LoVo (cell line): ENCODE results near the gene CLCN7.
A peak's percentile ranks its signal among the peaks of the same experiment; 100 is the strongest.

Source experiments
- DNase-seq: peaks from one replicate; pipeline ENCODE4 v3.0.0-alpha.2; 2016; ENCODE audit warnings: low spot score

The CLCN7 gene

DNA sequence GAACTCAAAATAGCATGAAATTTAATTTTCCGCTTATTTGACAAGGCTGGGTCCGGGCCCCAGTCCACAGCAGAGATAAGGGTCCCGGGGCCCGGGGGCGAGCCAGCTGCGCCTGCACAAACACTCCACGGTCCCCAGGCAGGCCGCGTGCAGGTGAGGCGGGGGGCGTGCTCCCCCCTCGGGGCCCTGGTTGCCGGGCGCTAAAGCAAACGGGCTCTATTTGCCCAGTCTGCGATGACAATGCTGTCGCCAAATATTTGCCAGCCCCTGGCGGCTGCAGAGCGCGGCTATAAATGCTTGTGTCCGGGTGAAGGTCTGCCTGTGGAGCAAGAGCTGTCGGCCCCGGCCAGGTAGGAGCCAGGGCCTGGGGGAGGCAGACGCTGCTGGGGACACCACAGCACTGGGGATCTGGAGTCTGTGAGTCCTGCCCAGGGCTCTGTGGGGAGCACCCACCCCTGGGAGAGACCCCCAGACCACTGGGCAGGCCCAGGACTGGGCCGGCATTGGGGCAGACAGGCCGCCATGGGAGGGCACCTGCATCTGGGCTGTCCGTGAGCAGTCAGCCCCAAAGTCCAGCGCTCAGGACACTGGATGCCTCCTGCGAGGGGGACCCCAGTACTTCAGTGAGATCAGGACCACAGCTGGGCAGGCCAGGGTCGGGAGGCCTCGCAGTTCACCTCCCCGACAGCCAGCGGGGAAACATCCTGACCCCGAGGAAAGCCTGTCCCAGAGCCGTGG is 43.9 kb downstream of the CLCN7 start, which contains the start of gene PERCC1:
Gene PERCC1, plus strand, starts transcription at position 320 of the 738 bp plus-strand sequence. CDS start 1,516 bp downstream, outside the sequence.
- no peak for DNase-seq

DNA sequence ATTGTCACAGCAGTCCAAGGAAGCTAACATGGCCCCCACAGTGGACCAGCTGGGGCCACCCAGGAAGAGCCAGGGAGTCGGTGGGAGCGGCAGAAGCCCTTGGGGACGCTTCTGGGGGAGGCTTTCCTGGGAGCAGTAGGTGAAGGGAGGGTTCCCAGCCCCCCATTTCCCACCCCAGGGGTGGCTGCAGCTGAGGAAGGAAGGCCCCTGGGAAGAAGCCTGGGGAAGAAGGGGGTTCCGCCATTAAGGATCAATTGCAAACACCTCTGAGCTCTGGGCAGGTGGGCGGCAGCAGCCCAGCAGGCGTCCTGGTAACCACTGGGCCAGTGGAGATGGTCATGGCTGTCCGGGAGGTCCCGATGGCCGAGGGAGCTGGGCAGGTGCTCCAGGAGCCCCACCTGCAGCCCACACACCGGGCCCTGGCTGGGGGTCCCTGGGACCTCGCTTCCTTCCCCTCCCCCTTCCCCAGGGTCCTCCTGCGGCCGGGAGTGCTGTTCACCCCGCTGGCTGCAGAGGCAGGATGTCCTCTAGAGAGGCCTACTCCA is 44.5 kb downstream of the CLCN7 start:
- no peak for DNase-seq

DNA sequence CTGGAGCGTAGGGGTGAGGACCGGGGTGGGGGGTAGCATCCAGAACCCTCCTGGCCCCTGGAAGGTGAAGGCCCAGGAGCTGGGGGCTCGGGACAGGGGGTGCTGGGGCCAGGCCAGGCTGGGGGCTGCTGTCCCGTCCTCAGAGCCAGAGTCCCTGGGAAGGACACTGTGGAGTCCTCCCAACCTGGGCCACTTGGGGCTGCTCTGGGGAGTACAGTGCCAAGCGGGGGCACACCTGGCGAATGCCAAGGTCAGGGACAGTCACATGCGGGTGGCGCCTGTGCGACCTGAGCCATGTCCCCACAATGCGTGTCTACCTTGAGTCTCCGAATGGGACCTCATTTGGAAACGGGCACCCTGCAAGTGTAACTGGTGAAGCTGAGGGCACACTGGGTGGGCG is 45.2 kb downstream of the CLCN7 start:
- no peak for DNase-seq

DNA sequence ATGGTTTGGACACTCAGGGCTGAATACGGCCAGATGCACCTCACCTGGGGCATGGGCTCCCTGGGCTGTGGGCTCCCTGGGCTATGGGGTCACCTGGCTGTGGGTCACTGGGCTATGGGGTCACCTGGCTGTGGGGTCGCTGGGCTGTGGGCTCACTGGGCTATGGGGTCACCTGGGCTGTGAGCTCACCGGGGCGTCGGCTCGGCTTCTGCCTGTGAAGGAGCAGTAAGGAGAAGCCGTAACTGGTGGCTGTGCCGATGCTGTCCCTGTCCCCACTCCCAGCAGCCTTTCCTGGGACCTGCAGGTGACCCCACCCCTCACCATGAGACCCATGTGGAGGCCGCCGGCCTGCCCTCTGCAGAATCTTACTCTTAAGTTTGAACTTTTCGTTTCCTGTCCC is 45.8 kb downstream of the CLCN7 start:
- DNase-seq: no peak

DNA sequence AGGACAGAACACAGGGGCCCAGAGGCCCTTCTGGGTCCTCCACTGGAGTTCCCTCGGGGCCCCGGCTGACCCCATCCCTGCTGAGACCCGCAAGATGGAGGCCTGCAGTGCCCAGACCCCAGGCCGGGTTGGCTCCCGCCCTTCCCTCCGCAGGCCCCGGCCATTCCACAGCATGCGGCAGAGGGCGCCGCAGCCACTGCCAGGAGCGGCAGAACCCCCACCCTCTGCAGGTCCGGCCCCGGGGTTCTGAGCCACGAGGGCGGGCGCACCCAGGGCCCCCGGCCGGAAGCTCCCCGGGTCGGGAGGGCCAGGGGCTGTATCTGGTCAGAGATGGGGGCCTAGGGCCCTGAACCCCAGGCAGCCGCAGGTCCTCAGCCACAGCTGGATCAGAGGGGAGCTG is 46.3 kb downstream of the CLCN7 start:
- no peak for DNase-seq

DNA sequence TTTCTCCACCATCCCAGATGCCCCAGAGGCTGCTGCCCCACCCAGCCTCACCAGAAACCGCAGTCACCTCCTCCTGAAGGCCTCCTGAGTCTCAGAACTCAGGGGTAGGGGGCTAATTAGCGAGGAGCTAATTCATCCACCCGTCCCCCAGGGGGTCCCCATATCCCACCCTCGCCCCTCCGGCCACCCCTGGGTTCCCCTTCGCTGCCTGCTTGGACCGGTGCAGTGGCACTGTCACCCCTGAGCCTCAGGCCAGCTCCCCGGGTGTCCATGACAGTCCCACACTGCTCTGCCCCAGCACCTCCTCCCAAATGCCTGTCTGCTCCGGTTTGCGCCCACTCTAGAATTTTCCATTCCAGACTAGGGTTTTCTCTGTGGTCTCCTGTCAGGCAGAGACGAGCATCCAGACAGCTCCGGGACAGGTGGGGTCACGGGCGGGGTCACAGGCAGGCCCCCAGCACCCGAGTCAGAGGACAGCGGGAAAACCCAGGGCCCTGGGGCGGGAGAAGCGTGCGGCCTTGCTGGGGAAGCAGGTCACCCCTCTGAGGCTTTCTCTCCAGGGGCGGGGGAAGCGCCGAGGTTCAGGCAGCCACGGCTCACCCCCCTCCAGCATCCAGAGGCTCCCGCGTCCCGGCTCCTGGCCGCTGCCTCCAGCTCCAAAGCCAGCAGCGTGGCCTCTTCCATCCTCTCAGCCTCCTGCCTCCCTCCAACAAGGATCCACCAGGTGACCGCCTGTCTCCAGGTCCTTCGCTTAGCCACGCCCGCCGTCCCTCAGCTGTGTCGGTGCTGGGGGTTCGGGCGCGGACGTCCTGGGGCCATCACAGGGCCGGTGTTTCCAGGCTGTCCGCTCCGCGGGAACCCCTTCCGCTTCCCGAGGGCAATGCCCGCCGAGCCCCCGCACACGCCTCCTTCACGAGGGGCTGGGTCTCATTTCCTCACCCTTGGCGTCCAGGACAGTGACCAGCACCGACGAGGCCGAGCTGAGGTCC is 47.1 kb downstream of the CLCN7 start:
- DNase-seq: no peak

DNA sequence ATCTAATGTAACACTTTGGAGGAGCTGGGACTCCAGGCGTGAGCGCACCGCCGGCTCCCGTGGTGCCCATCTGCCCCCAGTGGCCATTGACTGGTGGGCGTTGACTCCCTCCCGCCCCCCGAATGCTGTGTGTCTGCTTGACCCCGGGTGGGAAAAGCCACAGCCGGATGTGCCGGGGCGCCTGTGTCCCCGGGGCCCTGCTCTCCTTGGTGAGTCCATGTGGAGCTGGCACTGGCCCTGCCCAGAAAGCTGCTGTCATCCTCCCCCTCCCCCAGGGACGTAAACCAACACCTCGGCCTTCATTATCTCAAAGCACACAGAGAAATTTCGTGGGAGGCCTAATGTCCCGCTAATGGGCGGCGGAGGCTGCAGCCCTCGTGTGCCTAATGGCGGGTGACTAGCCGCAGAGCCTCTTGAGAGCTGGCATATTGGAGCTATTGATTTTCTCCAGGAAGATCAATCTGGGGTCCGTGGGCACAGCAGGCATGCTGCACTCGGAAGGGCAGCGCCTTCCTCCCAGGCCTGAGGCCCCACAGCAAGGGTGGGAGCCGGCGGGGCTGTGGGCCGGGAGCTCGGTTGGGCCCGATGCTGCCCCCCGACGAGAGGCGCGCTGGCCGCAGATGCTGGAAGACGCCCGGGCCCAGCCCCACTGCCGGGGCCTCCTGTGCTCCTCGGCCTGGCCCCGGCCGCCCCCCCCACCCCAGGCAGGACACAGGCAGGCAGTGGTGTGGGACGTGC is 47.9 kb downstream of the CLCN7 start:
- DNase-seq: no peak

DNA sequence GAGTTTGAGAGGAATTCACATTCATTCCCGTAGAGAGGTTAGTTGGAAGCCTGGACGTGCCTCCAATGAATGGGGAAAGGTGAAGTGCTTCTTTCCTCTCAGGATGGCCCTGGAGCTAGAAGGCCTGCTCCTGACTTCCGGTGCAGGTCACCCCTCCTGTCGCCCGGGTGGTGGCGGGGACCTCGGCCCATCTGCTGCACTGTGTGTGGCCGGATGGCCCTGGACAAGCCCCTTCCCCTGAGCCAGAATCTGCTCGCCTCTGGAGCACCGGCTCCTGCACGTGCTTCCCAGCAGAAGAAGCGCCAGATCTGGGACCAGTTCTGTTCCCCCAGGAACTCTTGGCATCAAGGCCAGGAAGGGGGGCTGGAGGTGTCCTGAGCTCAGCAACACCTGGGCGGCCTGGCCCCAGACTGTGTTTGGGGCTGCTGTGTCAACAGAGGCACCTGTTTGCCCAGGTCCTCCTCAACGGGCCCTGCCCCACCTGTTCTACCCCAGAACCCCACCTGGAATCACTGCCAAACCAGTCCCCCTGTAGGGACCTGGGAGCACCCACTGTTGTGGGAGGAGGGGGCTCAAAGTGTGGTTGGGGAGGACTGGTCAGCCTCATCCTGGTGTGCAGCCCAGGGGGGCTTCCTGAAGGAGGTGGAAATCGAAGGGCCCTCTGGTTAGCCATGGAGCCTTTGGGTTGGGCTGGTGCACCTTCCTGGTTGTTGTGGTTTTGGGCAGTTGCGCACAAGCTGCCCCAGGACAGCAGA is 49.0 kb downstream of the CLCN7 start:
- no peak for DNase-seq

DNA sequence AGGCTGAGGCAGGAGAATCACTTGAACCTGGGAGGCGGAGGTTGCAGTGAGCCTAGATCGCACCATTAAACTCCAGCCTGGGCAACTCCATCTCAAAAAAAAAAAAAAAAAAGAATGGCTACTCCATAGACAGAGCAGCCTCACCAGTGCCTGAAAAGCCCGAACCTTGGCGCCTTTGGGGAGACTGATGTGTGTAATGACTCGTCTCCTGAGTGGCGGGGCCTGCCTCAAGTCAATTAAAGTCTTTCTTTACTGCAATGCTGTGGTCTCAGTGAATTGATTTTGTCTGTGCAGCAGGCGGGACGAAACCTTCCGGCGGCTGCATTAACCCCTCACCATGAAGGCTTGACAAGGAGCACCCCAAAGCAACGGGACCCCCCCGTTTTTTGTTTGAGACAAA is 50.8 kb downstream of the CLCN7 start:
- DNase-seq: no peak

DNA sequence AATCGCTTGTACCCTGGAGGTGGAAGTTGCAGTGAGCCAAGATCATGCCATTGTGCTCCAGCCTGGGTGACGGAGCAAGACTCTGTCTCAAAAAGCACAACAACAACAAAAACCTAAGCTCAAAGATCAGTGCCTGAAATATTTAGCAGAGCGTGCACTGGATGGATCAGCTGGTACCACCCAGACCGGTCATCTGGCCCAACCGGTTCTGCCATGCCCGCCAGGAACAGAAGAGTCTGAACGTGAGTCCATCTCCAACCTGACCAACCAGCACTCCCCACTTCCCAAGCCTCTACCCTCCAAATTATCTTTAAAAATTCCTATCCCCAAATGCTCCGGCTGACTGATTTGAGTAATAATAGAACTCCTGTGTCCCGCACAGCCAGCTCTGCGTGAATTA is 52.8 kb downstream of the CLCN7 start:
- no peak for DNase-seq

DNA sequence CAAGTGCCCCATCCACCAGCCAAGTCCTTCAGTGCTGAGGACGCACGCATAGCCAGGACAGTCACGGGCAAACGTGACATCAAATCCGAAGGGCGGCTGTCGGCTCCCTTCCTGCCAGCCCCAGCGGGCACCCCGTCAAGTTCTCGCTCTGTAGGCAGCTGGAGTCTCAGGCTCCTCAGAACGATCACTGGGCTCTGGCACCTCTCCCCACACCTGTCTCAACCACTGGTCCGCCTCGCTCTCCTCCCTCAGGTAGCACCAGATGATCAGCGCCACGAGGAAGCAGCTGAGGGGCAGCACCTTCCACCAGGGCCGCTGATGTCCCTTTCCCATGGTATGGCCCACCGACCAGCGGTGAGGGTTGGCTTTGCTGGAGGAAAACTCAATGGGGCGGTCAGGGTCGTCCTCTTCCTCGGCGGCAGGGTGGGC is 54.7 kb downstream of the CLCN7 start:
- no peak for DNase-seq

DNA sequence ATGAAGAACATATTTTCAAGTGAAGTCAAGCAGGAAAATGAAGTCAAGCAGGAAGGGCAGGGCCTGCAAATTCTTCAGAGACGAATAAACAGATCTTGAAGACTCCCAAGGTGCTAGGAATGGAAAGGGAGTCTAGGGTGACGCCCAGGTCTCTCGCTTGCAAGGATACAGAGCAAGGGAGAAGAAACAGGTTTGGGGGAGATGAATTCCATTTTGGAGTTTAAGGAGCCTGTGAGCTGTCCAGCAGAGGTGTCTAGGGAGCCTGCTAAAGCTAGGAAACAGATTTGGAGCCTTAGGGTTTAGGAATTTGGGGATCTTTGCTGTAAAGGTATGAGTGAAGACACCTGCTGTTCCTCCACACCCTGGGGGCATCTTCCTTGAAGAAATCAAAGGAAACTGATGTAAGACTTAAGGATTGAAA is 58.3 kb downstream of the CLCN7 start:
- DNase-seq: peak; percentile 23

DNA sequence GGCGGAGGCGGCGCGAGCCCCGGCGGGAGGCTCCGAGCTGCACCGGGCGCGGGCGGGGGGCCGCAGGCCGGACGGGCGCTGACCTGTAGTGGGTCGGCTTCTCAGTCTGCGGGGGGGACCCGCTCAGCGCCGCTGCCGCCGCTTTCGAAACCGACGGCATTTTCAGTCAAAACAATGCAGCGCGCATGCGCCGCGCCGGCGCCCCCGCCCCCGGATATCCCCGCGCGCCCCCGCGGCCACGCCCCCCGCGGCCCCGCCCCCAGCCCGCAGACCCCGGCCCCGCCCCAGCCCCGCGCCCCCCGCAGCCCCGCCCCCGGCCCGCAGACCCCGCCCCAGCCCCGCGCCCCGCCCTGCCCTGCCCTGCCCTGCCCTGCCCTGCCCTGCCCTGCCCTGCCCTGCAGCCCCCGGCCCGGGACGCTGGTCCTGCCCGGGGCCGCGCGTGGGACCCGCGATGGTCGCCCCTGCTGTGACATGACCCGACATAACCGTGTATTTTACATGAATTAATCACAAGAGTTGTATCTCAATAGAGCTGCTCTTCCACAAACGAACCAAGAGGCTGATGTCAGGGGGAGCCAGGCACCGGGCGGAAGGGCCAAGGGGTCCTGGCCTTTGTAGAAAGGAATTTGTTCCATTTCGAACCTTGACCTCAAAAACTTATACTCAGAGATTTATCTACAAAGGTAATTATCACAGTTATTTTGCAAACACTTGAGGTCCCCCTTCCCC is 60.1 kb downstream of the CLCN7 start, which contains the start of gene UNKL:
Gene UNKL, minus strand, starts transcription at position 173 of the 729 bp plus-strand sequence. Its CDS starts 13 bp downstream, at position 160.
- peak; percentile 58 for DNase-seq

DNA sequence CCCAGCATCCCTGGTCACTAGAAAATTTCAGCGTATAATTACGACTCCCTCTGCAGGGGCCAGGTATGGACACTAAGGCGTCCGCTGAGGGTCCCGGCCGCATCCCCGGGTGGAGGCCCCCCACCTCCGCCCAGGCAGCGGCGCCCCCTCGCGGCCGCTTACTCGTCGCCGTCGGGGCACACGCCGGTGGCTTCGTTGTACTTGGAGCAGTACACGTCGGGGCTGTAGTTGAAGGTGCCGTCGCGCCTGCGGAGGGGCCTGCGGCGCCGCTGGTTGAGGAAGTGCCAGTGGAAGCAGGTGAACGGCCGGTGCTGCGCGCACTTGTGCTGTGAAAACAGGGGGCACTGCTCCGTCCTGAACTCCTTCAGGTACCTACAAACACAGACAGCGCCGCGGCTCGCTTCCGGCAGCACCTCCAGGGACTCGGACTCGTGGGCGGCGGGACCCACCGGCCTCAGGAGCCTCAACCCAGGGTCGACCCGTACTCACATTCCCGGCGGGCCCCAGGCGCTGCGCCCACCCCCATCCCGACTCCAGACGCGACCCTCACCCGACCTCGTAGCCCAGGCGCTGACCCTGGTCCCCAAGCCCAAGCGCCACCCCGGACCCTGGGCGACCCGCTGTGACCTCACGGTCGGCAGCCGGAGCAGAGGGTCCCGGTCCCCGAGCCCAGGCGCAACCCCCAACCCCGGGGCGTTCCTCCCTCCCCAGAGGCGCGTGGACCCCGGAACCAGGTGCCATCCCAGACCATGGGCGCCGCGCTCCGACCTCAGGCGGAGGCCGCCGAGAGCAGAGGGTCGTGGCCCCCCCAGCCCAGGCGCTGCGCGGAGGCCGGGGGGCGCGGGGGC is 60.9 kb downstream of the CLCN7 start:
- peak; percentile 45 for DNase-seq

DNA sequence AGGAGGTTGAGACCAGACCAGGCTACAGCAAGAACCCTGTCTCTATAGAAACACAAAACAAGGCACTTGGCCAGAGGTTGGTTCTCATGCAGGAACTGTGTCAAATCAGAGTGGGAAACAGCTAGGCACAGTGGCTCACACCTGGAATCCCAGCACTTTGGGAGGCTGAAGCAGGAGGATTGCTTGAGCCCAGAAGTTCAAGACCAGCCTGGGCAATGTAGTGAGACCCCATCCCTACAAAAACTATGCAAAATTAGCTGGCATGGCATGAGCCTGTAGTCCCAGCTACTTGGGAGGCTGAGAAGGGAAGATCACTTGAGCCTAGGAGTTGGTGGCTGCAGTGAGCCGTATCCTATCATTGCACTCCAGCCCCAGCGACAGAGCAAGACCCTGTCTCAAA is 62.0 kb downstream of the CLCN7 start:
- DNase-seq: no peak

DNA sequence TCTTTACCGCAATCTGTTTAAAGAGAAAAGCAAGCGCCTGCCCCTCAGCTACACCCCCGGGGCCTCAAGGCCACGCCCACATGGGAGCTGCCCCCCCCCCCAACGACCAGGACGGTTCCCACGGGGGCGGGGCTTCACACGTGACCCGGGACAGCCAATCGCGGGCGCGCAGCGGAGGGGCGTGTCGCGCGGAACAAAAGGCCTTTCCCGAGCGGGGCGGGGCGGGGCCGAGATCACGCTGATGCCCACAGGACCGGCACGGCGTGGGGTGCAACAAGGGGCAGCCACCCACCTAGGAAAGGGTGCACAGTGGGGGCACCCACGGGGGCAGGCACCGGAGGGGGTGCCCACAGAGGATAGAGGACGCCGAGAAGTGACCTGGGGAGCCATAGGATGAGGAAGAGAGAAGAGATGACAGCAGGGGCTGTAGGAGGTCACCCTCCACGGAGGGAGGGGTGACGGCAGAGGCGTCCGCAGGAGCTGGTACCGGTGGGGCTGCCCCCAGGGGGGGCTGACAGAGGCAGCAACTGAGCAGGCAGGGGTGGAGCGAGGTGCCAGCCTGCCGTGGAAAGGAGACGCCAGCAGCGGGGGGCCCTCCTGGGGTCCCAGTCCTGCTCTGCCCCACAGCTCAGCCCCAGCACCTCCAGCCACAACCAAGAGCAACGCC is 66.5 kb downstream of the CLCN7 start:
- DNase-seq: peak; percentile 87

DNA sequence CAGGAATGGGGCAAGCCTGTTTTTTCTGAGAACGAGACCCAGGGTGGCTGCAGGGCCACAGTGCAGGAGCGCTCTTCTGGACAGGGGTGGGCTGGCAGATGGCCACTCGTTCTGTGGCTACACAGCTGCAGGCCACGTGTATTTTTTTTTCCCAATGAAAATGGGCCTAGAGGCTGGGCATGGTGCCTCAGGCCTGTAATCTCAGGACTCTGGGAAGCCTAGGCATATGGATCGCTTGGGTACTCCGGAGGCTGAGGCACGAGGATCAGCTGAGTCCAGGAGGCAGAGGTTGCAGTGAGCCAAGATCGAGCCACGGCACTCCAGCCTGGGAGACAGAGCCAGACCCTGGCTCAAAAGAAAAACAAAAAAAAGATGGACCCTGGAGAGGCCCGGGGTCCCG is 67.1 kb downstream of the CLCN7 start:
- DNase-seq: no peak

DNA sequence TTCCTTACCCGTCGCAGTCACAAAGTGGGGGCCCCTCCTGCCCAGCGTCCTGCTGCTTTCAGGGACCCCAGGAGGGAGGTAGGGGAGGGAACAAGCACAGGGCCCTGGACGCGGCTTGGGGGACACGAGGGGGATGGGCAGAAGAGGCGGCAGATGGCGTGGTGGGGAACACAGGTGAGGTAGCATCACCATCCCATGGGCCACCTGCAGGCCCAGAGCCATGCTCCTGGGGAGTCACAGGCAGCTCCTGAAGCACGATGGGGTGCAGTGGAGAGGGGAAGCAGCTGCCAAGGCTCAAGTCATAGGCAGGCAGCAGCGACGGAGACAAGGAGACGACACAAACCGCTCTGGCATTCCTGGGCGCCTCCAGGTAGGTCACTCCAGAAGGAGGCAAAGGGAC is 71.1 kb downstream of the CLCN7 start:
- DNase-seq: no peak

DNA sequence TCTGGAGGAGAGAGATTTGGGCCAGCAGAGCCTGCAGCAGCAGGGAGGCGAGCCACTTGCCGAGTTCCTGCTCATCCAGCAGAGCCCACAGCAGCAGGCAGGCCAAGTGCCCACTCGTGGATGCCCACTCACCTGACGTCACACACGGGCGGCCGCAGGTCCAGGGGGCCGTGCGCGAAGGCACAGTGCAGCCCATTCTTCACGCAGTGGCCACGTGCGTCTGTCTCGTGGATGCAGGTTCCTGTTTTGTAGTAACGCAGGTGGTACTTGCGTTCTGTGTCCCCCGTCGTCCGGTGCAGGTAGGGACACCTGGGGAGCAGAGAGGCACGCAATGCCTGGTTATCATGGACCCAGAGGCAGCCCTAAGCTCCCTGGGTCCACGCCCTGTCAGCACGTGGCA is 71.8 kb downstream of the CLCN7 start:
- no peak for DNase-seq
